K562 (cell line): Measurements from ENCODE around the gene SLC66A3. TPM values are rescaled to one million over a fixed set of nuclear protein-coding genes. Genes with fewer than 3 reads are reported as not detected.

Experiments
- CBX3 ChIP-seq, 2 experiments: IDR thresholded peaks; 1 replicate in 1 of 2; 2 replicates in 1 of 2; pipeline ENCODE4 v1.6.1; 2012; ENCODE audit warnings: inconsistent platforms in 2 of 2, low read length in 2 of 2, borderline replicate concordance in 1 of 2, control low read depth in 1 of 2
- CHCHD3 ChIP-seq: fragments of 250-450 bp; sonication (Bioruptor Pico); IDR thresholded peaks from 2 replicates; pipeline ENCODE4 v2.1.2; 2022; ENCODE audit warnings: mild to moderate bottlenecking
- SIN3B ChIP-seq: fragments of 450-650 bp; IDR thresholded peaks from 2 replicates; pipeline ENCODE4 v1.6.1; 2017; ENCODE audit warnings: low read depth, mild to moderate bottlenecking, moderate library complexity
- TCF7 ChIP-seq: sonication (generic); IDR thresholded peaks from 2 replicates; pipeline ENCODE4 v1.6.1; 2016; ENCODE audit warnings: antibody characterized with exemption, borderline replicate concordance
- ZNF133 ChIP-seq: fragments of 250-450 bp; sonication (Bioruptor Pico); IDR thresholded peaks from 2 replicates; pipeline ENCODE4 v1.4.0; 2020; ENCODE audit warnings: mild to moderate bottlenecking
- ZNF507 ChIP-seq: conservative IDR thresholded peaks from 2 replicates; pipeline ENCODE4 v1.6.1; 2017; ENCODE audit warnings: missing genetic modification characterization, missing compliant biosample characterization
- polyA plus RNA-seq, 8 experiments: library from polyadenylated mRNA; depleted of rRNA in 4 of 8; stranded (reverse) in 5 of 8; unstranded in 3 of 8; fragments of >200 nt; fragmentation: Nextera tagmentation in 2 of 8; fragmentation: Illumina TruSeq in 1 of 8; extraction: Ambion mirVana in 2 of 8; extraction: Trizol in 1 of 8; gene quantifications; 2 replicates each; pipeline versions ENCODE4 v1.2.1 to v1.2.3, GENCODE V29; 2011 to 2014; ENCODE audit warnings: inconsistent platforms in 1 of 8, missing spikeins in 1 of 8
- total RNA-seq, 7 experiments: library from RNA; depleted of rRNA in 6 of 7; stranded (reverse); fragments of >200 nt in 6 of 7; fragmentation: Illumina TruSeq in 2 of 7; extraction: Trizol in 2 of 7; gene quantifications; 2 replicates each; pipeline versions ENCODE4 v1.2.1 to v1.2.3, GENCODE V29; 2011 to 2021; ENCODE audit warnings: low replicate concordance in 1 of 7
- TF ChIP-seq, protein P1 (sequence below): fragments of 450-650 bp; IDR thresholded peaks from 2 replicates; pipeline ENCODE4 v1.6.1; 2016
- TF ChIP-seq, protein P2 (sequence below): fragments of 200-400 bp; formaldehyde crosslinking; IDR thresholded peaks from 2 replicates; pipeline ENCODE4 v1.6.1; 2017; ENCODE audit warnings: mild to moderate bottlenecking, low read depth, low read length, moderate library complexity
- TF ChIP-seq, protein P3 (sequence below): sonication (generic); formaldehyde crosslinking; IDR thresholded peaks from 2 replicates; pipeline ENCODE4 v1.8.0; 2023; ENCODE audit warnings: mild to moderate bottlenecking, missing genetic modification reagents
- TF ChIP-seq, protein P4 (sequence below): fragments of 450-650 bp; IDR thresholded peaks from 2 replicates; pipeline ENCODE4 v1.6.1; 2016; ENCODE audit warnings: mild to moderate bottlenecking, moderate library complexity

The SLC66A3 gene
- total and polyA plus RNA-seq, 9 of the 15 experiments (the other 6 are each of a cell fraction or from before 2014, with no cell fraction given), result 2.8 to 30.0 (median 9.1) TPM

DNA sequence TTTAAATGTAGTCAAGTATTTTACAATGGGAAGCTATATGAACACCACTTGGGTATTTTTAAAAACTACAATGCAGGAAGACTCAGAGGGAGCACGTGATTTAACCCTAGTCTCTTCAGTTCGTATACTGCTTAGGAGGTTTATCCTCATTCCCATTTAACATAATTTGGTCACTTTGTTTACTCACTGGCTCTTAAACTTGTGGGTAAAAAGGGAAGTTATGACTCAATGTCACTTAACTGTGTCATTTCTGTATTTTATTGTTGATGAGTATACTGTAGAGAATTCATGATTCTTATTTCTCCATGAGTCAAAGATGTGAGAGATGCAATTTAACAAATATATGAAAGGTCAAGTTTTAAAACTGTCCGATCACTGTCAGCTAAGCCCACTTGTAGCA lies 48.2 kb downstream of the SLC66A3 start (continued):
- TF ChIP-seq, protein P1, sequence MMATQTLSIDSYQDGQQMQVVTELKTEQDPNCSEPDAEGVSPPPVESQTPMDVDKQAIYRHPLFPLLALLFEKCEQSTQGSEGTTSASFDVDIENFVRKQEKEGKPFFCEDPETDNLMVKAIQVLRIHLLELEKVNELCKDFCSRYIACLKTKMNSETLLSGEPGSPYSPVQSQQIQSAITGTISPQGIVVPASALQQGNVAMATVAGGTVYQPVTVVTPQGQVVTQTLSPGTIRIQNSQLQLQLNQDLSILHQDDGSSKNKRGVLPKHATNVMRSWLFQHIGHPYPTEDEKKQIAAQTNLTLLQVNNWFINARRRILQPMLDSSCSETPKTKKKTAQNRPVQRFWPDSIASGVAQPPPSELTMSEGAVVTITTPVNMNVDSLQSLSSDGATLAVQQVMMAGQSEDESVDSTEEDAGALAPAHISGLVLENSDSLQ, result no peak; the same call in 1 of the 2 replicates
- TF ChIP-seq CBX3 (IDR thresholded peaks at IDR 0.05; ENCODE audit: borderline replicate concordance in 1 of 2, low read length in 2 of 2) (no peak), CHCHD3 (CRISPR knock-in tag) (no peak), ZNF133 (CRISPR knock-in tag) (no peak), TCF7 (no peak), SIN3B (no peak), ZNF507 (tag) (no peak)
- TF ChIP-seq, protein P2, sequence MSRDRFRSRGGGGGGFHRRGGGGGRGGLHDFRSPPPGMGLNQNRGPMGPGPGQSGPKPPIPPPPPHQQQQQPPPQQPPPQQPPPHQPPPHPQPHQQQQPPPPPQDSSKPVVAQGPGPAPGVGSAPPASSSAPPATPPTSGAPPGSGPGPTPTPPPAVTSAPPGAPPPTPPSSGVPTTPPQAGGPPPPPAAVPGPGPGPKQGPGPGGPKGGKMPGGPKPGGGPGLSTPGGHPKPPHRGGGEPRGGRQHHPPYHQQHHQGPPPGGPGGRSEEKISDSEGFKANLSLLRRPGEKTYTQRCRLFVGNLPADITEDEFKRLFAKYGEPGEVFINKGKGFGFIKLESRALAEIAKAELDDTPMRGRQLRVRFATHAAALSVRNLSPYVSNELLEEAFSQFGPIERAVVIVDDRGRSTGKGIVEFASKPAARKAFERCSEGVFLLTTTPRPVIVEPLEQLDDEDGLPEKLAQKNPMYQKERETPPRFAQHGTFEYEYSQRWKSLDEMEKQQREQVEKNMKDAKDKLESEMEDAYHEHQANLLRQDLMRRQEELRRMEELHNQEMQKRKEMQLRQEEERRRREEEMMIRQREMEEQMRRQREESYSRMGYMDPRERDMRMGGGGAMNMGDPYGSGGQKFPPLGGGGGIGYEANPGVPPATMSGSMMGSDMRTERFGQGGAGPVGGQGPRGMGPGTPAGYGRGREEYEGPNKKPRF, result no peak
- TF ChIP-seq, protein P3, sequence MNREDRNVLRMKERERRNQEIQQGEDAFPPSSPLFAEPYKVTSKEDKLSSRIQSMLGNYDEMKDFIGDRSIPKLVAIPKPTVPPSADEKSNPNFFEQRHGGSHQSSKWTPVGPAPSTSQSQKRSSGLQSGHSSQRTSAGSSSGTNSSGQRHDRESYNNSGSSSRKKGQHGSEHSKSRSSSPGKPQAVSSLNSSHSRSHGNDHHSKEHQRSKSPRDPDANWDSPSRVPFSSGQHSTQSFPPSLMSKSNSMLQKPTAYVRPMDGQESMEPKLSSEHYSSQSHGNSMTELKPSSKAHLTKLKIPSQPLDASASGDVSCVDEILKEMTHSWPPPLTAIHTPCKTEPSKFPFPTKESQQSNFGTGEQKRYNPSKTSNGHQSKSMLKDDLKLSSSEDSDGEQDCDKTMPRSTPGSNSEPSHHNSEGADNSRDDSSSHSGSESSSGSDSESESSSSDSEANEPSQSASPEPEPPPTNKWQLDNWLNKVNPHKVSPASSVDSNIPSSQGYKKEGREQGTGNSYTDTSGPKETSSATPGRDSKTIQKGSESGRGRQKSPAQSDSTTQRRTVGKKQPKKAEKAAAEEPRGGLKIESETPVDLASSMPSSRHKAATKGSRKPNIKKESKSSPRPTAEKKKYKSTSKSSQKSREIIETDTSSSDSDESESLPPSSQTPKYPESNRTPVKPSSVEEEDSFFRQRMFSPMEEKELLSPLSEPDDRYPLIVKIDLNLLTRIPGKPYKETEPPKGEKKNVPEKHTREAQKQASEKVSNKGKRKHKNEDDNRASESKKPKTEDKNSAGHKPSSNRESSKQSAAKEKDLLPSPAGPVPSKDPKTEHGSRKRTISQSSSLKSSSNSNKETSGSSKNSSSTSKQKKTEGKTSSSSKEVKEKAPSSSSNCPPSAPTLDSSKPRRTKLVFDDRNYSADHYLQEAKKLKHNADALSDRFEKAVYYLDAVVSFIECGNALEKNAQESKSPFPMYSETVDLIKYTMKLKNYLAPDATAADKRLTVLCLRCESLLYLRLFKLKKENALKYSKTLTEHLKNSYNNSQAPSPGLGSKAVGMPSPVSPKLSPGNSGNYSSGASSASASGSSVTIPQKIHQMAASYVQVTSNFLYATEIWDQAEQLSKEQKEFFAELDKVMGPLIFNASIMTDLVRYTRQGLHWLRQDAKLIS, result no peak
- TF ChIP-seq, protein P4, sequence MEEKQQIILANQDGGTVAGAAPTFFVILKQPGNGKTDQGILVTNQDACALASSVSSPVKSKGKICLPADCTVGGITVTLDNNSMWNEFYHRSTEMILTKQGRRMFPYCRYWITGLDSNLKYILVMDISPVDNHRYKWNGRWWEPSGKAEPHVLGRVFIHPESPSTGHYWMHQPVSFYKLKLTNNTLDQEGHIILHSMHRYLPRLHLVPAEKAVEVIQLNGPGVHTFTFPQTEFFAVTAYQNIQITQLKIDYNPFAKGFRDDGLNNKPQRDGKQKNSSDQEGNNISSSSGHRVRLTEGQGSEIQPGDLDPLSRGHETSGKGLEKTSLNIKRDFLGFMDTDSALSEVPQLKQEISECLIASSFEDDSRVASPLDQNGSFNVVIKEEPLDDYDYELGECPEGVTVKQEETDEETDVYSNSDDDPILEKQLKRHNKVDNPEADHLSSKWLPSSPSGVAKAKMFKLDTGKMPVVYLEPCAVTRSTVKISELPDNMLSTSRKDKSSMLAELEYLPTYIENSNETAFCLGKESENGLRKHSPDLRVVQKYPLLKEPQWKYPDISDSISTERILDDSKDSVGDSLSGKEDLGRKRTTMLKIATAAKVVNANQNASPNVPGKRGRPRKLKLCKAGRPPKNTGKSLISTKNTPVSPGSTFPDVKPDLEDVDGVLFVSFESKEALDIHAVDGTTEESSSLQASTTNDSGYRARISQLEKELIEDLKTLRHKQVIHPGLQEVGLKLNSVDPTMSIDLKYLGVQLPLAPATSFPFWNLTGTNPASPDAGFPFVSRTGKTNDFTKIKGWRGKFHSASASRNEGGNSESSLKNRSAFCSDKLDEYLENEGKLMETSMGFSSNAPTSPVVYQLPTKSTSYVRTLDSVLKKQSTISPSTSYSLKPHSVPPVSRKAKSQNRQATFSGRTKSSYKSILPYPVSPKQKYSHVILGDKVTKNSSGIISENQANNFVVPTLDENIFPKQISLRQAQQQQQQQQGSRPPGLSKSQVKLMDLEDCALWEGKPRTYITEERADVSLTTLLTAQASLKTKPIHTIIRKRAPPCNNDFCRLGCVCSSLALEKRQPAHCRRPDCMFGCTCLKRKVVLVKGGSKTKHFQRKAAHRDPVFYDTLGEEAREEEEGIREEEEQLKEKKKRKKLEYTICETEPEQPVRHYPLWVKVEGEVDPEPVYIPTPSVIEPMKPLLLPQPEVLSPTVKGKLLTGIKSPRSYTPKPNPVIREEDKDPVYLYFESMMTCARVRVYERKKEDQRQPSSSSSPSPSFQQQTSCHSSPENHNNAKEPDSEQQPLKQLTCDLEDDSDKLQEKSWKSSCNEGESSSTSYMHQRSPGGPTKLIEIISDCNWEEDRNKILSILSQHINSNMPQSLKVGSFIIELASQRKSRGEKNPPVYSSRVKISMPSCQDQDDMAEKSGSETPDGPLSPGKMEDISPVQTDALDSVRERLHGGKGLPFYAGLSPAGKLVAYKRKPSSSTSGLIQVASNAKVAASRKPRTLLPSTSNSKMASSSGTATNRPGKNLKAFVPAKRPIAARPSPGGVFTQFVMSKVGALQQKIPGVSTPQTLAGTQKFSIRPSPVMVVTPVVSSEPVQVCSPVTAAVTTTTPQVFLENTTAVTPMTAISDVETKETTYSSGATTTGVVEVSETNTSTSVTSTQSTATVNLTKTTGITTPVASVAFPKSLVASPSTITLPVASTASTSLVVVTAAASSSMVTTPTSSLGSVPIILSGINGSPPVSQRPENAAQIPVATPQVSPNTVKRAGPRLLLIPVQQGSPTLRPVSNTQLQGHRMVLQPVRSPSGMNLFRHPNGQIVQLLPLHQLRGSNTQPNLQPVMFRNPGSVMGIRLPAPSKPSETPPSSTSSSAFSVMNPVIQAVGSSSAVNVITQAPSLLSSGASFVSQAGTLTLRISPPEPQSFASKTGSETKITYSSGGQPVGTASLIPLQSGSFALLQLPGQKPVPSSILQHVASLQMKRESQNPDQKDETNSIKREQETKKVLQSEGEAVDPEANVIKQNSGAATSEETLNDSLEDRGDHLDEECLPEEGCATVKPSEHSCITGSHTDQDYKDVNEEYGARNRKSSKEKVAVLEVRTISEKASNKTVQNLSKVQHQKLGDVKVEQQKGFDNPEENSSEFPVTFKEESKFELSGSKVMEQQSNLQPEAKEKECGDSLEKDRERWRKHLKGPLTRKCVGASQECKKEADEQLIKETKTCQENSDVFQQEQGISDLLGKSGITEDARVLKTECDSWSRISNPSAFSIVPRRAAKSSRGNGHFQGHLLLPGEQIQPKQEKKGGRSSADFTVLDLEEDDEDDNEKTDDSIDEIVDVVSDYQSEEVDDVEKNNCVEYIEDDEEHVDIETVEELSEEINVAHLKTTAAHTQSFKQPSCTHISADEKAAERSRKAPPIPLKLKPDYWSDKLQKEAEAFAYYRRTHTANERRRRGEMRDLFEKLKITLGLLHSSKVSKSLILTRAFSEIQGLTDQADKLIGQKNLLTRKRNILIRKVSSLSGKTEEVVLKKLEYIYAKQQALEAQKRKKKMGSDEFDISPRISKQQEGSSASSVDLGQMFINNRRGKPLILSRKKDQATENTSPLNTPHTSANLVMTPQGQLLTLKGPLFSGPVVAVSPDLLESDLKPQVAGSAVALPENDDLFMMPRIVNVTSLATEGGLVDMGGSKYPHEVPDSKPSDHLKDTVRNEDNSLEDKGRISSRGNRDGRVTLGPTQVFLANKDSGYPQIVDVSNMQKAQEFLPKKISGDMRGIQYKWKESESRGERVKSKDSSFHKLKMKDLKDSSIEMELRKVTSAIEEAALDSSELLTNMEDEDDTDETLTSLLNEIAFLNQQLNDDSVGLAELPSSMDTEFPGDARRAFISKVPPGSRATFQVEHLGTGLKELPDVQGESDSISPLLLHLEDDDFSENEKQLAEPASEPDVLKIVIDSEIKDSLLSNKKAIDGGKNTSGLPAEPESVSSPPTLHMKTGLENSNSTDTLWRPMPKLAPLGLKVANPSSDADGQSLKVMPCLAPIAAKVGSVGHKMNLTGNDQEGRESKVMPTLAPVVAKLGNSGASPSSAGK, result no peak
